ENCODE data around the gene FAM20C. TPM values are rescaled to one million over a fixed set of nuclear protein-coding genes. Genes with fewer than 3 reads are reported as not detected.

Gene FAM20C
- 48.8 and 48.9 TPM in 2 replicates for total RNA-seq (2014; rRNA removed; shearing (Covaris generic))

GRCh38 chr7:191981-192649, at the start of gene FAM20C:
FAM20C (plus strand) TSS chr7:192571; CDS start chr7:193200, 629 bp downstream.
- peak; percentile 92 for DNase-seq (ENCODE audit: low read depth)

GRCh38 chr7:143145-143751, 49.1 kb upstream of the FAM20C start:
- no peak for DNase-seq (ENCODE audit: low read depth)

GRCh38 chr7:143811-144453, 48.4 kb upstream of the FAM20C start:
- no peak for DNase-seq (ENCODE audit: low read depth)

GRCh38 chr7:144454-144826, 47.9 kb upstream of the FAM20C start:
- no peak for DNase-seq (ENCODE audit: low read depth)

GRCh38 chr7:145863-146262, 46.5 kb upstream of the FAM20C start:
- DNase-seq (ENCODE audit: low read depth): no peak

- no peak for DNase-seq (ENCODE audit: low read depth)
Measured at GRCh38 chr7:148543-148931, 43.8 kb upstream of the FAM20C start.

- DNase-seq (ENCODE audit: low read depth): peak; percentile 100
Measured at GRCh38 chr7:148932-149790, 43.2 kb upstream of the FAM20C start.

- DNase-seq (ENCODE audit: low read depth): no peak
Measured at GRCh38 chr7:149791-150636, 42.4 kb upstream of the FAM20C start.

- DNase-seq (ENCODE audit: low read depth): no peak
Measured at GRCh38 chr7:150811-151221, 41.6 kb upstream of the FAM20C start.

GRCh38 chr7:151346-152050, 40.9 kb upstream of the FAM20C start:
- no peak for DNase-seq (ENCODE audit: low read depth)

GRCh38 chr7:152702-153391, 39.5 kb upstream of the FAM20C start:
- DNase-seq (ENCODE audit: low read depth): no peak

- DNase-seq (ENCODE audit: low read depth): no peak
Measured at GRCh38 chr7:153604-154003, 38.8 kb upstream of the FAM20C start.

GRCh38 chr7:154096-154799, 38.1 kb upstream of the FAM20C start:
- no peak for DNase-seq (ENCODE audit: low read depth)

GRCh38 chr7:155469-155900, 36.9 kb upstream of the FAM20C start:
- DNase-seq (ENCODE audit: low read depth): no peak

- no peak for DNase-seq (ENCODE audit: low read depth)
Measured at GRCh38 chr7:156111-157007, 36.0 kb upstream of the FAM20C start.

GRCh38 chr7:157008-157310, 35.4 kb upstream of the FAM20C start:
- no peak for DNase-seq (ENCODE audit: low read depth)

GRCh38 chr7:157771-158625, 34.4 kb upstream of the FAM20C start:
- DNase-seq (ENCODE audit: low read depth): no peak

- no peak for DNase-seq (ENCODE audit: low read depth)
Measured at GRCh38 chr7:158771-159170, 33.6 kb upstream of the FAM20C start.
